ENCODE results near the gene CPA1.

The CPA1 gene

GRCh38 chr7:130432886-130433285 lies 52.6 kb downstream of the CPA1 start:
- H3K4me3 ChIP-seq (ENCODE audit: low read depth, low read length), result no peak overlapping the region
- TF ChIP-seq, protein P1, sequence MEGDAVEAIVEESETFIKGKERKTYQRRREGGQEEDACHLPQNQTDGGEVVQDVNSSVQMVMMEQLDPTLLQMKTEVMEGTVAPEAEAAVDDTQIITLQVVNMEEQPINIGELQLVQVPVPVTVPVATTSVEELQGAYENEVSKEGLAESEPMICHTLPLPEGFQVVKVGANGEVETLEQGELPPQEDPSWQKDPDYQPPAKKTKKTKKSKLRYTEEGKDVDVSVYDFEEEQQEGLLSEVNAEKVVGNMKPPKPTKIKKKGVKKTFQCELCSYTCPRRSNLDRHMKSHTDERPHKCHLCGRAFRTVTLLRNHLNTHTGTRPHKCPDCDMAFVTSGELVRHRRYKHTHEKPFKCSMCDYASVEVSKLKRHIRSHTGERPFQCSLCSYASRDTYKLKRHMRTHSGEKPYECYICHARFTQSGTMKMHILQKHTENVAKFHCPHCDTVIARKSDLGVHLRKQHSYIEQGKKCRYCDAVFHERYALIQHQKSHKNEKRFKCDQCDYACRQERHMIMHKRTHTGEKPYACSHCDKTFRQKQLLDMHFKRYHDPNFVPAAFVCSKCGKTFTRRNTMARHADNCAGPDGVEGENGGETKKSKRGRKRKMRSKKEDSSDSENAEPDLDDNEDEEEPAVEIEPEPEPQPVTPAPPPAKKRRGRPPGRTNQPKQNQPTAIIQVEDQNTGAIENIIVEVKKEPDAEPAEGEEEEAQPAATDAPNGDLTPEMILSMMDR (IDR thresholded peaks at IDR 0.05; ENCODE audit: low read depth, low read length, missing control alignments), result no peak
- DNase-seq (ENCODE audit: low read depth), result no peak

GRCh38 chr7:130433301-130433700 lies 53.0 kb downstream of the CPA1 start:
- DNase-seq (ENCODE audit: low read depth), result no peak
- no peak overlapping the region for H3K4me3 ChIP-seq (ENCODE audit: low read depth, low read length)
- TF ChIP-seq, protein P1 (IDR thresholded peaks at IDR 0.05; ENCODE audit: low read depth, low read length, missing control alignments), result no peak

DNA sequence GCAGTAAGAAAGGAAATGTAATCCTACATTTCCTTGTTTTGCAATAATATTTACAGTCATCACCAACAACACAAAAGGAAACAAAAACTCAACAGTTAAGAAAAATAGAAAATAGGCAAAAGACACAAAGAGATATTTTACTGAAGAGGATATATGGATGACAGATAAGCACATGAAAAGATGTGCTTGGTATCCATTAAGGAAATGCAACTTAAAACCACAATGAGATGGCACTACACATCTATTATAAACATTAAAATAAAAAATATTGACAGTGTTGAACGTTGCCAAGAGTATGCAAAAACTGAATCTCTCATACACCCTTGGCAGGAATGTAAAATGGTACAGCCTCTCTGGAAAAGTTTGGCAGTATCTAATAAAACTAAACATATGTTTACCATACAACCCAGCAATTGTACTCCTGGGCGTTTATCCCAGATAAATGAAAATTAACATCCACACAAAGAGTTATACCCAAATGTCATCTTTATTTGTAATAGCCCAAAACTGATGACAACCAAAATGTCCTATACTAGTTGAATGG lies 55.1 kb downstream of the CPA1 start:
- H3K4me3 ChIP-seq (ENCODE audit: low read depth, low read length), result no peak overlapping the region
- TF ChIP-seq, protein P1 (IDR thresholded peaks at IDR 0.05; ENCODE audit: low read depth, low read length, missing control alignments), result no peak
- DNase-seq (ENCODE audit: low read depth), result no peak

DNA sequence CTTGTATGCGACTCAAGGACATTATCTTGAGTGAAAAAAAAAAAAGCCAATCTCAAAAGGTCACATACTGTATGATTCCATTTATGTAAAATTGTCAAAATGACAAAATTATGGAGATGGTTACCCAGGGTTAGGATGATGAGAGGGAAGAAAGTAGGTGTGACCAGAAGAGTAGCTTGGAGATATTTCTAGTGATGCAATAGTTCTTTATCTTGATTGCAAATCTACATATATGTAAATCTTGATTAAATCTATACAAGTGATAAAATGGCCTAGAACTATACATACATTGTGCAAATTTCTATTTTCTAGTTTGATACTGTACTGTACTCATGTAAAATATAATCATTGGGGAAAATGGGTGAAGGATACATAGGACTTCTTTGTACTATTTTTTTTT lies 56.0 kb downstream of the CPA1 start:
- DNase-seq (ENCODE audit: low read depth), result no peak
- H3K4me3 ChIP-seq (ENCODE audit: low read depth, low read length), result no peak overlapping the region
- TF ChIP-seq, protein P1 (IDR thresholded peaks at IDR 0.05; ENCODE audit: low read depth, low read length, missing control alignments), result no peak
